GM12878 (cell line): ENCODE measurements around the gene CATSPERZ. TPM values are rescaled to one million over a fixed set of nuclear protein-coding genes. Genes with fewer than 3 reads are reported as not detected.

Experiments
- ATAC-seq: fragments of 200-7000 bp; cut with Tn5 transposase; 3 replicates; pipeline ENCODE4 v1.9.1; 2020; ENCODE audit warnings: mild to moderate bottlenecking, moderate library complexity
- BruUV-seq: library from RNA; stranded (reverse); fragments of 400-500 nt; replicated peaks from 2 replicates; lab custom pipeline; 2021; lab: Mats Ljungman, UMichigan
- CTCF ChIA-PET: fragments of 300-600 bp; sonication (Branson Sonifier 250); formaldehyde crosslinking; extraction: SDS; loops from one replicate; lab custom pipeline; 2021; ENCODE audit warnings: inconsistent platforms; lab: Yijun Ruan, JAX
- POLR2A ChIA-PET: fragments of 350-600 bp; formaldehyde crosslinking; extraction: SDS; loops from one replicate; lab custom pipeline; 2021; ENCODE audit warnings: inconsistent platforms; lab: Charles Lee
- RAD21 ChIA-PET: fragments of 300-600 bp; sonication (Branson Sonifier 250); formaldehyde crosslinking; loops from one replicate; lab custom pipeline; 2023; ENCODE audit warnings: antibody characterized with exemption; ENCODE audit not compliant: unreplicated experiment; lab: Charles Lee
- SMC1A ChIA-PET: fragments of 300-600 bp; sonication (Branson Sonifier 250); formaldehyde crosslinking; loops from one replicate; lab custom pipeline; 2023; ENCODE audit not compliant: unreplicated experiment, uncharacterized antibody; lab: Charles Lee
- DNase-seq: peaks from one replicate; pipeline ENCODE4 v3.0.0-alpha.2; 2011; ENCODE audit warnings: low read depth, low spot score
- FAIRE-seq: peaks from 3 replicates; lab custom pipeline; 2011; peaks lifted over from hg19 to GRCh38; lab: Jason Lieb, UNC
- H2AFZ ChIP-seq: 2 replicates; pipeline ENCODE4 v1.6.0; 2011; ENCODE audit warnings: low read depth, low read length, control low read depth; ENCODE audit not compliant: control insufficient read depth
- H3K27ac ChIP-seq: 2 replicates; pipeline ENCODE4 v1.5.1; 2011; ENCODE audit warnings: control low read depth; ENCODE audit not compliant: control insufficient read depth, insufficient read depth
- H3K27me3 ChIP-seq, 2 experiments: replicated peaks in 1 of 2; 2 replicates each; pipeline versions ENCODE4 v1.6.0 to v1.6.1; 2011; ENCODE audit warnings: low read length in 1 of 2; ENCODE audit not compliant: control insufficient read depth in 2 of 2, insufficient read depth in 2 of 2
- H3K36me3 ChIP-seq, 2 experiments: 2 replicates each; pipeline ENCODE4 v1.5.1; 2011; ENCODE audit warnings: low read length in 1 of 2; ENCODE audit not compliant: control insufficient read depth in 2 of 2, insufficient read depth in 2 of 2
- H3K4me1 ChIP-seq: 2 replicates; pipeline ENCODE4 v1.6.1; 2011; ENCODE audit warnings: mild to moderate bottlenecking, low read length, moderate library complexity, mixed read lengths; ENCODE audit not compliant: control insufficient read depth, insufficient read depth
- H3K4me2 ChIP-seq: 2 replicates; pipeline ENCODE4 v1.6.0; 2011; ENCODE audit warnings: control low read depth; ENCODE audit not compliant: control insufficient read depth, insufficient read depth
- H3K4me3 ChIP-seq: fragments of 200-600 bp; sonication (generic); 2 replicates; pipeline ENCODE4 v1.5.1; 2016
- H3K79me2 ChIP-seq: 2 replicates; pipeline ENCODE4 v1.6.0; 2011; ENCODE audit warnings: low read length; ENCODE audit not compliant: control insufficient read depth, insufficient read depth
- H3K9ac ChIP-seq: 2 replicates; pipeline ENCODE4 v1.8.0; 2011; ENCODE audit warnings: low read length, control low read depth, mixed read lengths; ENCODE audit not compliant: control insufficient read depth, insufficient read depth
- H3K9me3 ChIP-seq: replicated peaks from 3 replicates; pipeline ENCODE4 v1.5.1; 2011; ENCODE audit warnings: mild to moderate bottlenecking, low read length; ENCODE audit not compliant: control insufficient read depth, insufficient read depth
- H4K20me1 ChIP-seq: 2 replicates; pipeline ENCODE4 v1.6.0; 2011; ENCODE audit not compliant: control insufficient read depth, insufficient read depth
- BCL3 ChIP-seq: IDR thresholded peaks from 2 replicates; pipeline ENCODE4 v1.6.1; 2011; ENCODE audit warnings: borderline replicate concordance, low read depth, mild to moderate bottlenecking, moderate library complexity, low read length; ENCODE audit not compliant: insufficient read depth, poor library complexity, severe bottlenecking
- CHD4 ChIP-seq: fragments of 200-600 bp; sonication (generic); IDR thresholded peaks from 2 replicates; pipeline ENCODE4 v1.6.1; 2016; ENCODE audit warnings: mild to moderate bottlenecking
- E2F8 ChIP-seq: fragments of 450-650 bp; IDR thresholded peaks from 2 replicates; pipeline ENCODE4 v1.6.1; 2018; ENCODE audit warnings: mild to moderate bottlenecking, low read depth, moderate library complexity; ENCODE audit not compliant: partially characterized antibody
- FOXK2 ChIP-seq: fragments of 450-650 bp; IDR thresholded peaks from 2 replicates; pipeline ENCODE4 v1.6.1; 2017; ENCODE audit warnings: mild to moderate bottlenecking, moderate library complexity
- NR2C2 ChIP-seq: IDR thresholded peaks from 2 replicates; pipeline ENCODE4 v1.6.1; 2011; ENCODE audit warnings: borderline replicate concordance, low read depth; ENCODE audit not compliant: control insufficient read depth, insufficient read length
- REST ChIP-seq: IDR thresholded peaks from 2 replicates; pipeline ENCODE4 v1.6.1; 2012; ENCODE audit warnings: mild to moderate bottlenecking, low read depth, low read length
- TARDBP ChIP-seq: IDR thresholded peaks from 2 replicates; pipeline ENCODE4 v1.6.1; 2016; ENCODE audit warnings: borderline replicate concordance
- ZNF24 ChIP-seq: fragments of 450-650 bp; IDR thresholded peaks from 2 replicates; pipeline ENCODE4 v1.6.1; 2017; ENCODE audit warnings: antibody characterized with exemption, mild to moderate bottlenecking
- ZNF592 ChIP-seq: fragments of 450-650 bp; IDR thresholded peaks from 2 replicates; pipeline ENCODE4 v1.6.1; 2017; ENCODE audit warnings: mild to moderate bottlenecking, moderate library complexity
- ZZZ3 ChIP-seq: IDR thresholded peaks from 2 replicates; pipeline ENCODE4 v1.6.1; 2011; ENCODE audit warnings: low read depth; ENCODE audit not compliant: control insufficient read depth, insufficient read length
- WGBS: methylation state at CpG from one replicate; pipeline ENCODE4 v1.1.6; 2016; ENCODE audit warnings: low lambda C conversion rate; ENCODE audit not compliant: insufficient replicate concordance, insufficient coverage; ENCODE audit errors: missing lambda C conversion rate; 5-methylcytosine and 5-hydroxymethylcytosine counted together
- in situ Hi-C: fragments of 300-500 bp; cut with MboI; formaldehyde crosslinking; loops from 9 replicates; pipeline ENCODE4 v1.14.3; 2018; ENCODE audit warnings: mixed read lengths
- intact Hi-C: fragments of 100-400 bp; cut with micrococcal nuclease; formaldehyde crosslinking; loops from one replicate; pipeline ENCODE4 v1.14.2; 2022; ENCODE audit not compliant: unreplicated experiment
- polyA plus RNA-seq, 11 experiments: library from polyadenylated mRNA; depleted of rRNA in 4 of 11; unstranded in 6 of 11; stranded (reverse) in 5 of 11; fragments of >200 nt; fragmentation: Nextera tagmentation in 4 of 11; fragmentation: Illumina TruSeq in 1 of 11; extraction: Ambion mirVana in 4 of 11; extraction: Trizol in 1 of 11; gene quantifications; 1 replicate in 1 of 11; 2 replicates in 10 of 11; pipeline versions ENCODE4 v1.2.1 to v1.2.3, GENCODE V29; 2011 to 2016; ENCODE audit warnings: inconsistent platforms in 2 of 11, missing spikeins in 2 of 11, low read depth in 1 of 11
- total RNA-seq, 4 experiments: library from RNA; depleted of rRNA in 3 of 4; stranded (reverse); fragments of >200 nt in 3 of 4; fragmentation: Illumina TruSeq in 1 of 4; extraction: Trizol in 1 of 4; gene quantifications; 2 replicates each; pipeline versions ENCODE4 v1.2.1 to v1.2.3, GENCODE V29; 2013 to 2021

The CATSPERZ gene
- total and polyA plus RNA-seq, 10 of the 15 experiments (the other 5 are each of a cell fraction or from before 2014, with no cell fraction given) = 0.12 to 0.31 TPM; not detected in 8

- in situ Hi-C loops (no loop called here), intact Hi-C loops (no loop called here)
- no peak overlapping the region for H2AFZ ChIP-seq
- no peak overlapping the region for H3K4me3 ChIP-seq
- peaks cover 4% of the 10 kb centered on the region; the same call in 1 of the 2 replicates for H3K4me1 ChIP-seq
- 88% methylated on average over 5 of the region's 5 CpGs for WGBS
- no peak overlapping the region for H3K27ac ChIP-seq
- no peak overlapping the region for H3K4me2 ChIP-seq
- RAD21 ChIA-PET = no interaction called here
- SMC1A ChIA-PET = interaction anchor here (1.5 kb wide), 1 partner anchor 10 kb away, joined by 4 read pairs; no protein-coding TSS in a partner anchor
- TF ChIP-seq NR2C2 = no peak
- TF ChIP-seq ZNF592 = no peak
- no peak for TF ChIP-seq FOXK2
- no peak for TF ChIP-seq E2F8
- no peak for TF ChIP-seq ZNF24
- TF ChIP-seq ZZZ3 = no peak
- TF ChIP-seq REST = no peak
- TF ChIP-seq CHD4 = no peak
- TF ChIP-seq BCL3 = no peak
- no peak for TF ChIP-seq TARDBP
- POLR2A ChIA-PET = interaction anchor here (2.1 kb wide), 1 partner anchor 10 kb away, joined by 6 read pairs; no protein-coding TSS in a partner anchor
- CTCF ChIA-PET = interaction anchor here (0.6 to 3.6 kb wide), 3 partner anchors 10 to 33 kb away, joined by 3 to 18 read pairs (median 3); no protein-coding TSS in a partner anchor
- no peaks in the 10 kb centered on the region for H4K20me1 ChIP-seq
- no peaks in the 10 kb centered on the region for H3K9me3 ChIP-seq
- H3K27me3 ChIP-seq = no peaks in the 10 kb centered on the region
- peaks cover 0 to 2% of the 10 kb centered on the region in 2 experiments; a peak in 2 of 4 replicates for H3K36me3 ChIP-seq
- H3K79me2 ChIP-seq = peaks cover 22% of the 10 kb centered on the region
- no peak for ATAC-seq
- no peak overlapping the region for H3K9ac ChIP-seq
- DNase-seq = no peak
- BruUV-seq = no TSS peak
- no peak for FAIRE-seq
Measured at GRCh38 chr11:64321533-64321932, 21.4 kb downstream of the CATSPERZ start.
